Astrocyte (in vitro differentiated cells and primary cell): ENCODE results near the gene HSPBAP1. TPM values are rescaled to one million over a fixed set of nuclear protein-coding genes. Genes with fewer than 3 reads are reported as not detected.

Experiments
- DNase-seq: peaks from one replicate; pipeline ENCODE4 v3.0.0-alpha.2; 2010; ENCODE audit warnings: low read depth
- FAIRE-seq: peaks from 2 replicates; lab custom pipeline; 2011; peaks lifted over from hg19 to GRCh38; lab: Jason Lieb, UNC
- H2AFZ ChIP-seq: 2 replicates; pipeline ENCODE4 v1.6.0; 2012; ENCODE audit warnings: low read depth, low read length, inconsistent platforms
- H3K27ac ChIP-seq: 2 replicates; pipeline ENCODE4 v1.5.1; 2011; ENCODE audit warnings: low read depth, low read length, inconsistent platforms
- H3K27me3 ChIP-seq: 2 replicates; pipeline ENCODE4 v1.6.0; 2011; ENCODE audit warnings: low read length, inconsistent platforms; ENCODE audit not compliant: insufficient read depth
- H3K36me3 ChIP-seq: 2 replicates; pipeline ENCODE4 v1.5.1; 2011; ENCODE audit warnings: low read length, inconsistent platforms; ENCODE audit not compliant: insufficient read depth
- H3K4me1 ChIP-seq: 2 replicates; pipeline ENCODE4 v1.5.1; 2011; ENCODE audit warnings: low read length, inconsistent platforms; ENCODE audit not compliant: insufficient read depth
- H3K4me2 ChIP-seq: 2 replicates; pipeline ENCODE4 v1.6.0; 2012; ENCODE audit warnings: low read length, inconsistent platforms
- H3K4me3 ChIP-seq: 2 replicates; pipeline ENCODE4 v1.5.1; 2011; ENCODE audit warnings: low read depth, mild to moderate bottlenecking, low read length, inconsistent platforms; ENCODE audit not compliant: insufficient read depth
- H3K79me2 ChIP-seq: 2 replicates; pipeline ENCODE4 v1.6.0; 2012; ENCODE audit warnings: mild to moderate bottlenecking, low read length, inconsistent platforms; ENCODE audit not compliant: insufficient read depth
- H3K9ac ChIP-seq: 2 replicates; pipeline ENCODE4 v1.6.0; 2012; ENCODE audit warnings: mild to moderate bottlenecking, low read length, inconsistent platforms
- H3K9me3 ChIP-seq: 2 replicates; pipeline ENCODE4 v1.5.1; 2012; ENCODE audit warnings: low read depth, mild to moderate bottlenecking, low read length, inconsistent platforms; ENCODE audit not compliant: insufficient read depth
- H4K20me1 ChIP-seq: 2 replicates; pipeline ENCODE4 v1.6.0; 2012; ENCODE audit warnings: low read length, inconsistent platforms; ENCODE audit not compliant: insufficient read depth
- H3K27ac Mint-ChIP-seq: one replicate; pipeline ENCODE4 v1.8.0; 2021; ENCODE audit warnings: mild to moderate bottlenecking, mixed read lengths; ENCODE audit not compliant: unreplicated experiment
- H3K27me3 Mint-ChIP-seq: one replicate; pipeline ENCODE4 v1.8.0; 2021; ENCODE audit warnings: low read depth, mixed read lengths; ENCODE audit not compliant: unreplicated experiment
- H3K36me3 Mint-ChIP-seq: one replicate; pipeline ENCODE4 v1.8.0; 2021; ENCODE audit warnings: low read depth, mixed read lengths; ENCODE audit not compliant: unreplicated experiment
- H3K4me1 Mint-ChIP-seq: one replicate; pipeline ENCODE4 v1.8.0; 2021; ENCODE audit warnings: low read depth, mixed read lengths; ENCODE audit not compliant: unreplicated experiment
- H3K4me3 Mint-ChIP-seq: one replicate; pipeline ENCODE4 v1.8.0; 2021; ENCODE audit warnings: mild to moderate bottlenecking, moderate library complexity, mixed read lengths; ENCODE audit not compliant: unreplicated experiment
- H3K9me3 Mint-ChIP-seq: one replicate; pipeline ENCODE4 v1.8.0; 2021; ENCODE audit warnings: mild to moderate bottlenecking, mixed read lengths; ENCODE audit not compliant: unreplicated experiment
- EZH2 ChIP-seq: IDR thresholded peaks from 2 replicates; pipeline ENCODE4 v1.6.1; 2012; ENCODE audit warnings: mild to moderate bottlenecking, low read length, inconsistent platforms; ENCODE audit not compliant: insufficient read depth
- total RNA-seq: library from RNA; stranded (reverse); gene quantifications from 2 replicates; pipeline ENCODE4 v1.2.1, GENCODE V29; 2021
- TF ChIP-seq, protein P1 (sequence below): IDR thresholded peaks from 2 replicates; pipeline ENCODE4 v1.5.1; 2011; ENCODE audit warnings: low read depth, mild to moderate bottlenecking, inconsistent platforms, low read length, moderate library complexity; ENCODE audit not compliant: insufficient read depth

HSPBAP1 gene
- total RNA-seq, 1 donor from 2014 or later: 4.3 TPM

DNA sequence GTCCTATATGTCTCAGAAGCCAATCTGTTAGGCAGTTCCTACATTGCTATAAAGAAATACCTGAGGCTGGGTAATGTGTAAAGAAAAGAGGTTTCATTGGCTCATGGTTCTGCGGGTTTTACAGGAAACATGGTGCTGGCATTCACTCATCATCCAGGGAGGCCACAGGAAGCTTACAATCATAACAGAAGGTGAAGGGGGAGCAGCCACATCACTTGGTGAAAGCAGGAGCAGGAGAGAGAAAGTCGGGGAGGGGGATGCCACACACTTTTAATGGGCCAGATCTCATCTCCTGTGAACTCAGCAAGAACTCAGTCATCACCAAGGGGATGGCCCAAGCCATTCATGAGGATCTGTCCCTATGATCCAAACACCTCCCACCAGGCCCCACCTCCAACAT lies 10.3 kb upstream of the HSPBAP1 start:
- peaks cover under 1% of the 10 kb centered on the region for H3K79me2 ChIP-seq
- no peak overlapping the region for H2AFZ ChIP-seq
- DNase-seq (no peak), FAIRE-seq (no peak)
- H3K27me3 ChIP-seq: no peaks in the 10 kb centered on the region
- Mint-ChIP-seq H3K4me1 (no peaks in the 10 kb centered on the region), H3K27me3 (peaks cover 3% of the 10 kb centered on the region), H3K27ac (no peak overlapping the region), H3K9me3 (no peaks in the 10 kb centered on the region), H3K4me3 (no peak overlapping the region), H3K36me3 (peaks cover 7% of the 10 kb centered on the region)
- H3K27ac ChIP-seq: no peak overlapping the region
- peaks cover 7% of the 10 kb centered on the region for H4K20me1 ChIP-seq
- no peaks in the 10 kb centered on the region for H3K4me1 ChIP-seq
- no peaks in the 10 kb centered on the region for H3K36me3 ChIP-seq
- no peak overlapping the region for H3K4me2 ChIP-seq
- H3K9me3 ChIP-seq: no peaks in the 10 kb centered on the region
- H3K4me3 ChIP-seq: no peak overlapping the region
- H3K9ac ChIP-seq: no peak overlapping the region
- TF ChIP-seq, protein P1, sequence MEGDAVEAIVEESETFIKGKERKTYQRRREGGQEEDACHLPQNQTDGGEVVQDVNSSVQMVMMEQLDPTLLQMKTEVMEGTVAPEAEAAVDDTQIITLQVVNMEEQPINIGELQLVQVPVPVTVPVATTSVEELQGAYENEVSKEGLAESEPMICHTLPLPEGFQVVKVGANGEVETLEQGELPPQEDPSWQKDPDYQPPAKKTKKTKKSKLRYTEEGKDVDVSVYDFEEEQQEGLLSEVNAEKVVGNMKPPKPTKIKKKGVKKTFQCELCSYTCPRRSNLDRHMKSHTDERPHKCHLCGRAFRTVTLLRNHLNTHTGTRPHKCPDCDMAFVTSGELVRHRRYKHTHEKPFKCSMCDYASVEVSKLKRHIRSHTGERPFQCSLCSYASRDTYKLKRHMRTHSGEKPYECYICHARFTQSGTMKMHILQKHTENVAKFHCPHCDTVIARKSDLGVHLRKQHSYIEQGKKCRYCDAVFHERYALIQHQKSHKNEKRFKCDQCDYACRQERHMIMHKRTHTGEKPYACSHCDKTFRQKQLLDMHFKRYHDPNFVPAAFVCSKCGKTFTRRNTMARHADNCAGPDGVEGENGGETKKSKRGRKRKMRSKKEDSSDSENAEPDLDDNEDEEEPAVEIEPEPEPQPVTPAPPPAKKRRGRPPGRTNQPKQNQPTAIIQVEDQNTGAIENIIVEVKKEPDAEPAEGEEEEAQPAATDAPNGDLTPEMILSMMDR: no peak
- TF ChIP-seq EZH2: no peak

DNA sequence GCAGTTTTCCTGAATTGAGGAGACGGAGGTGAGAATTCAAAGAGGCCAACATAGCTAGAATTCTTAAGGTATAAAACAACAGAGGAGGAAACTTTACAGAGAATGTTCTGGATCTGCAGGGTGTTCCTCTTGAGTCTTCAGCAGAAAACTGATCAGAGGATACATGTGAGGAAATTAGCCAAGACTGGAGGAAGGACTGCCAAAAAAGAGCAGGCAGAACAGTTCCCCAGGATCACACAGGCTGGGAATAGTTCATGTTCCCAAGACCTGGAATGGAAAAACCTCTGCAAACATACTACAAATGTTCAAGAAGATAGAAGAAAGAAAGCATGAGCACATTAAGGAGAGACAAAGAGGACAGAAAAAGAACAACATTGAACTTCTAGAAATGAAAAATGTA lies 8.7 kb upstream of the HSPBAP1 start:
- FAIRE-seq: no peak

DNA sequence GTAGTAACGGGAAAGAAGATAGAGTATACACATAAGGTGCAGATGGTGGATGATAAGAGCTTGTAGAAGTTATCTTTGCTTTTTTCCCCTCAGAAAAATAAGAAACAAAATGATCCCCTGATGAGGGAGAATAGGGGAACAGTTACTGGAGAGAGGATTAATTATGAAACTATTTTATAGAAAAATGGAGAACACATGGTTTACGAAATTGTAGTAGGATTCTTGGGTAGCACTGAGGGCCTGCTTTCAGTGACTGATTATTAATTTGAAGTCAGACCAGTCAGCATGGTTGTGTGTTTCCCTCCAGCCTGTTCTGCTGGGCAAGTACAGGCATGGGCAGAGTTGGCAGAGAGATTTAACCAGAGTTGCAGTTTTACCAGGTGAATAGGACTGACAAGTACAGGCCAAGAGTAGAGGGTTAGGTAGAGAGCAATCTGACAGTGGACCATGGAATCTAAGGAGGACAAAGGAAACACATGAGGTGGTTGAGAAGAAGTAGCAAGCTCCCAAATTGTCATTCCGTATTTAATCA lies 7.1 kb upstream of the HSPBAP1 start:
- Mint-ChIP-seq H3K4me3 (no peak overlapping the region), H3K9me3 (no peaks in the 10 kb centered on the region), H3K27me3 (peaks cover 3% of the 10 kb centered on the region), H3K36me3 (peaks cover 4% of the 10 kb centered on the region), H3K27ac (no peak overlapping the region), H3K4me1 (peaks cover 4% of the 10 kb centered on the region)
- no peak overlapping the region for H3K9ac ChIP-seq
- no peaks in the 10 kb centered on the region for H3K36me3 ChIP-seq
- no peak overlapping the region for H2AFZ ChIP-seq
- DNase-seq: no peak
- H3K4me2 ChIP-seq: no peak overlapping the region
- H3K79me2 ChIP-seq: peaks cover 12% of the 10 kb centered on the region
- FAIRE-seq: no peak
- H3K27ac ChIP-seq: no peak overlapping the region
- H3K9me3 ChIP-seq: no peaks in the 10 kb centered on the region
- peaks cover 10% of the 10 kb centered on the region for H4K20me1 ChIP-seq
- H3K27me3 ChIP-seq: no peaks in the 10 kb centered on the region
- no peak for TF ChIP-seq EZH2
- TF ChIP-seq, protein P1: no peak
- peaks cover 3% of the 10 kb centered on the region for H3K4me1 ChIP-seq
- no peak overlapping the region for H3K4me3 ChIP-seq

More for the DNA sequence above, 8.7 kb upstream of the HSPBAP1 start:
- peaks cover 3% of the 10 kb centered on the region for H3K27me3 Mint-ChIP-seq
- peaks cover 10% of the 10 kb centered on the region for H4K20me1 ChIP-seq
- no peak overlapping the region for H3K27ac ChIP-seq
- no peak for DNase-seq
- H3K4me1 Mint-ChIP-seq: no peaks in the 10 kb centered on the region
- no peaks in the 10 kb centered on the region for H3K27me3 ChIP-seq
- H3K9me3 Mint-ChIP-seq: no peaks in the 10 kb centered on the region
- H3K27ac Mint-ChIP-seq: no peak overlapping the region
- H3K79me2 ChIP-seq: peaks cover 3% of the 10 kb centered on the region
- no peak overlapping the region for H3K9ac ChIP-seq
- TF ChIP-seq, protein P1: no peak
- TF ChIP-seq EZH2: no peak
- no peak overlapping the region for H3K4me3 ChIP-seq
- H3K4me2 ChIP-seq: no peak overlapping the region
- H3K9me3 ChIP-seq: no peaks in the 10 kb centered on the region
- no peak overlapping the region for H2AFZ ChIP-seq
- H3K4me1 ChIP-seq: no peaks in the 10 kb centered on the region
- no peaks in the 10 kb centered on the region for H3K36me3 ChIP-seq
- no peak overlapping the region for H3K4me3 Mint-ChIP-seq
- H3K36me3 Mint-ChIP-seq: peaks cover 4% of the 10 kb centered on the region
